HG03066 (cell line): ENCODE results near the gene PLPPR2.
"Not testable (repeated sequence)": the region's sequence is repeated elsewhere in the genome, so short reads cannot be mapped to it uniquely, and the experiment has no call there.

Experiments
- ATAC-seq: cut with Tn5 transposase; IDR thresholded peaks from one replicate; pipeline ENCODE4 v1.9.1; 2021; ENCODE audit warnings: low read depth; ENCODE audit not compliant: unreplicated experiment

PLPPR2 gene

DNA sequence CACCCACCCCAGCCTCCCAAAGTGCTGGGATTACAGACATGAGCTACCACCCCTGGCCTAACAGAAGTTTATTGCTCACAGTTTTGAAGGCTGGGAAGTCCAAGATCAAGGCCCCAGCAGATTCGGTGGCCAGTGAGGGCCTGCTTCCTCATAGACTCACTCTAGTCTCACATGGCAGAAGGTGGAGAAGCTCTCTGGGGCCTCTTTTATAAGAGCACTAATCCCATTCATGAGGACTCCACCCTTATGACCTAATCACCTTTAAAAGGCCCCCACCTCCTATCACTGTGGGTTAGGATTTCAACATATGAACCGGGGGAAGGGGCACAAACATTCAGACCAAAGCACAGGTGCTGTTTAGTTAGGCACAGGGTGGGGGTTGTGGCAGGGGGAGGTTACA is 12.3 kb downstream of the PLPPR2 start:
- no peak for ATAC-seq

DNA sequence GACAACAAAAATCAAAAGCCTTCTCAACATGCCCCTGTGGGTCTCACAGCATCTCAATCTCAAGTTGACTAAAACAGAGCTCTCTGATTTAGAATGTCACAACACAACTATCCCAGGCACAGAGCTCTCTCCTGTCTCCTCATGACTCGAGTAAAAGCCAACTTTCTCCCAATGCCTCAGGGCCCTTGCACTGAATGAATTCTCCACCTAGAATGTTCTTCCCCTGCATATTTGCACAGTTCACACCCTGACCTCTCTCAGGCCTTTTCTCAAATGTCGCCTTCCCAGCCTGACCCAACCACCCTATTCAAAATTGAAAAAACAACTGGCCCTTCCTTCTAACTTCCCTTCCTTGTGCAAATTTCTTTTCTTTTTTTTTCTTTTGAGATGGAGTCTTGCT is 15.5 kb downstream of the PLPPR2 start:
- ATAC-seq, result no peak

DNA sequence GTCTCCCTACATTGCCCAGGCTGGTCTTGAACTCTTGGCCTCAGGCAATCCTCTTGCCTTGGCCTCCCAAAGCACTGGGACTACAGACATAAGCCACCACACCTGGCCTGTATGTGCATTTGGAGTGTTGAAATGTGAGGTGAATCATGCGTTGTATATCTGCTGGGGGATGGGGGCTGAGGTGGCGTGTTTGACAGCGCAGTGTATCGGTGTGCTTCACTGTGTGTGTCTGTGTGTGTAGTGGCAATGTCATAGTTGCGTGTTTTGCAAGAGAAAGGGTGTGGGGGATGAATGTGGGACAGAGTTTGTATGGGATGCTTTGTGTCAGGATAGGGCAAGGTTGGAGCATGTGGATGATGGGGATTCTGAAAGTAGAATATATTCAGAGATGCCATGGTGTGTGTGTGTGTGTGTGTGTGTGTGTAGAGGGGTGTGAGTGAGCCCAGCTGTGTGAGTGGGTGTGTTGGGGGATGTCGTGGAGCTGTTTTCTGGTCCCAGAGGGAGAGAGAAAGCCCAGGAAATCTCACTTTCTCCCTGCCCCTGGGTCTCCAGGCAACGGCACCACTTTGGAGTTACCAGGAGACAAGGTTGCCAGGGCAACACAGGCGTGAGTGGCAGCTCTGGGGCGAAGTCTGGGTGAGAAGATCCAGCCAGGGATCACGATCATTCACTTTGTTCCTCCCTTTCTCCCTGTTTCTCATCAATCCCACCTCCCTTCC is 18.1 kb downstream of the PLPPR2 start:
- no peak for ATAC-seq

DNA sequence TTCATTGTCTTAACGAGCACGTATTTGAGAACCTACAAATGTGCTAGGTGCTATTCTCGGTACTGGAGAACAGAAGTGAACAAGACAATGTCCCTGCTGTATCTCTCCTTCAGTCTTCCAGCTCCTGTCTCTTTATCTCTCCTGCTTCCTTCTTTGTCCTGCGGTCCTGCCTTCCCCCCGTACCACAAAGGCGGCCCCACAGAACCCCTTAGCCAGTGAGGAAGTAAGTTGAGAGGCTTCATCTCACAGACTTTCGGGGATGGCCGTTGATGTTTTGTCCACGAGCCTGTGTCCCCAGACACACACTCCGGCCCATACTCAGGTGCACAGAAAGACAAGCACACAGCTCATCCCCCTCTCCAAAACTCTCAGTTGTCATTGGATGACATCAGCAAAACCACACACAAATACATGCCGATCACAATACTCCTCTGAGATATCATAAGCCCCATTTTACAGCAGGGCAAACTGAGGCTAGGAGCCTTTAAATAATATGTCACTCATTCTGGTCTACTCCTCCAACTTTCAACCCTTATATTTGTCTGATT is 18.7 kb downstream of the PLPPR2 start:
- no peak for ATAC-seq

DNA sequence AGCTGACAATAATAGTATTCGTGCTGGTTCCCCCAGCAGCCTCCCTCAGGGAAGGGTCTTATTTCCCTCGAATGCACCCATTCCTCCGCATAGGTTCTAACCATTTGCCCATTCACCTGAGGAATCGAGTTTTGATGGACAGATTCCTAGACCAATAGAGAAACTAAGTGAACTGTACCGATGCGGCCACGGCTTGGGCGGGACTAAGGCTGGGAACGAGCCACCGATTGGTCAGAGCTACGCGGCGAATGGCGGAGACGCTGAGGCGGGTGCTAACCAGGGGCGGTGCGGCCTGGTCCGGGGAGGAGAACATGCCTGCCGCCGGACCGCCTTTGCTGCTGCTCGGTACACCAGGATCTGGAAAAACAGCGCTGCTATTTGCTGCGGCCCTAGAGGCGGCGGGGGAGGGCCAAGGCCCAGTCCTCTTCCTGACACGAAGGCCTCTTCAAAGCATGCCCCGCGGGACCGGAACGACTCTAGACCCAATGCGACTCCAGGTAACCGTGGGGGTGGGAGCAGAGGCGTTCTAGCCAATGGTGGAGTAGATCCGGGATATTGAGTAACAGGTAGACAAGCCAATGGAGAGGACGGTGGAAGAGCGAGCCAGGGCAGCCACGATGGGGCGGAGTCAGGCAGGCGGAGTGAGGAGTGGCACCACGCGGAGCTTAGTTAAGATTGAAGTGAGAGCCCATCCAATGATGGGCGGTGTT is 19.4 kb downstream of the PLPPR2 start, which contains the start of gene SWSAP1:
Gene SWSAP1 (plus strand): TSS at position 234 of the 710 bp plus-strand sequence. CDS start 15 bp downstream, at position 249.
- ATAC-seq, result peak; percentile 93

DNA sequence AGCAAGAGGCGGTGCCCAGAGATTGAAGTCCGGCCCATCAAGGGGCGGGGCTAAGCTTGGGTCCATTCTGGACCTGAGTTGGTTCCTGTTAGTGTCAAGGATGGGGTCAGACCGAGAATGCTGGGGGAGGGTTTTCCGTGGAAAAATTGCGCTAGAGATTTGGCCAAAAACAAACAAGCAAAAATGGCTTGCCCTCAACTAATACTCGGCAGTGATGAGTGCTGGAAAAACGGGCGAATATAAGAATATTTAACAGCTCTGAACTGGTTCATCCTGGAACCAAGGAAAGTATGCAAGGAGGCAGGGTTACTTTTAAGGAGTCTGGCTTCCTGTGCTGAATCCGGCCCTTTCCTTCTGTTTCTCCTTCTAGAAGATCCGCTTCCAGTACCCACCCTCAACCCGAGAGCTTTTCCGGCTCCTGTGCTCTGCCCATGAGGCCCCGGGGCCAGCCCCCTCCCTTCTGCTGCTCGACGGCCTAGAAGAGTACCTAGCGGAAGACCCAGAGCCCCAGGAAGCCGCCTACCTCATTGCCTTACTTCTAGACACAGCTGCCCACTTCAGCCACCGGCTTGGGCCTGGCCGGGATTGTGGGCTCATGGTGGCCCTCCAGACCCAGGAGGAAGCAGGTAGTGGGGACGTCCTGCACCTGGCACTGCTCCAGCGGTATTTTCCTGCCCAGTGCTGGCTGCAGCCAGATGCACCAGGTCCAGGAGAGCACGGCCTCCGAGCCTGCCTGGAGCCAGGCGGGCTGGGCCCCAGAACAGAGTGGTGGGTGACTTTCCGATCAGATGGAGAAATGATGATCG is 20.1 kb downstream of the PLPPR2 start:
- ATAC-seq, result no peak

DNA sequence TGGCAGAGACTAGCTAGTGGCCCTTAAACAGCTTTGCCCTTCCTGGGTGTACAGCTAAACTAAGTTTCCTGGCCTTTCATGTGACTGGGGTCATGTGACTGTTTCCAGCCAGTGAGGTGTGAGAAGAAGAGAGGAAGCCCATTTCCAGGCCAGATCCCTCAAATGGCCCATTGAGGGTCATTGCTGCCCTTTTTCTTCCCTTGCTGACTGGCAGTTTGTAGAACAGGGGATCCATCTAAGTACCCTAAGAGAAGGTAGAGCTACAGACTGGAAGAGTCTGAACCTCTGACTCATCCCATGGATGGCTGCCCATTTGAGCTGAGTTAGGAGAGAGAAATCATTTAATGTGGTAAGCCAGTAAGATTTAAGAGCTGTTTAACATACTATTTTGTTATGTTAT is 22.0 kb downstream of the PLPPR2 start:
- no peak for ATAC-seq

DNA sequence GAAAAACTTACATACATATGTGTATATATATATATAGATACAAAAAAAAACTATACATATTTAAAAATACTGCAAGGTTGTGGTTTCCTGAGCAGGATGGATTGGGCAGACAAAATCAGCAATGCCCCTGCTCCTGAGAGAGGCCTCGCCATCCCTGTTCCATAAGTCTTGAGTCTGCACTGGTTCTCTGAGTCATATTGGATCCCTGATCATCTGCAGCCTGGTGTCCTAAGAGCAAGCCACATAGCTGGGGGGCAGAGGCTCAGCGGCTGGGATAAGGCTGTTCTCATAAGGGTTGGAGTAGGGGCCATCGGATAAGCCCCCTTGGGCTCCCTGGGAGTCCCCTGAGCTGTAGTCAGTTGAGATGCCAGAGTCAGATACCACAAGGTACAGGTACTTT is 22.5 kb downstream of the PLPPR2 start:
- ATAC-seq, result no peak

DNA sequence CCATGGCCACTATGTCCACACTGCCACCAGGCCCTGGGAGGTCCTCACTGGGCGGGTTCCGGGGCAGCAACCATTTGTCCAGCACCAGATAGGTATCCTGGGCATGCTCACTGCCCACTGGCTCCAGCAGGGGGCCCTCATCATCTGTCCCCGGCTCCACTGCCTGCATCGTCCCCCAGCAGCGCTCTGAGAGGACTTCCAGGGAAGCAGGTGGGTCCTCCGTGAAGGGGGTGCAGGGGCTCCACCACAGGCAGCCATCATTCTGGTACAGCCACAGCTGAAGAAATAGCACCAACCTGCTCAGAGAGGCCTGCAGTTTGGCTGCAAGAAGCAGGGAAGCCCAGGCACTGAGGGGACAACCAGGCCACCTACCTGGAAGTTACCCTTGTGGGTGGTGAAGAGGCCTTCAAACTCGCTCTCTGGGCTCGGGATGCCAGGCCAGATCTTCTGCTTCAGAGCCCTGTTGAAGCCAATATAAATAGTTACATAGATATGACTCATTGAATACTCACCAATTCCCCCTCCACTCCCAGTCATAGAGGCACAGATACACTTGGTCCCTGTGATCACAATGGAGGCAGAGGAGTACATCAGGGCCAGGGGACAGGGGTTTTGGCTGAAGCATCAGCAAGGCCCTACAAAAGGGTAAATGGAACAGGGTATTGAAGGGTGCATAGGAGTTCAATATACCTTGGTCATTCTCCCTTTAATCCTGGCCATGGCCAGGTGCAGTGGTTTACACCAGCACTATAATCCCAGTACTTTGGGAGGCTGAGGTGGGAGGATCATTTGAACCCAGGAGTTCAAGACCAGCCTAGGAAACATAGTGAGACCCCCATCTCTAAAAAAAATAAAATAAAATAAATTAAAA is 23.3 kb downstream of the PLPPR2 start:
- ATAC-seq, result no peak

DNA sequence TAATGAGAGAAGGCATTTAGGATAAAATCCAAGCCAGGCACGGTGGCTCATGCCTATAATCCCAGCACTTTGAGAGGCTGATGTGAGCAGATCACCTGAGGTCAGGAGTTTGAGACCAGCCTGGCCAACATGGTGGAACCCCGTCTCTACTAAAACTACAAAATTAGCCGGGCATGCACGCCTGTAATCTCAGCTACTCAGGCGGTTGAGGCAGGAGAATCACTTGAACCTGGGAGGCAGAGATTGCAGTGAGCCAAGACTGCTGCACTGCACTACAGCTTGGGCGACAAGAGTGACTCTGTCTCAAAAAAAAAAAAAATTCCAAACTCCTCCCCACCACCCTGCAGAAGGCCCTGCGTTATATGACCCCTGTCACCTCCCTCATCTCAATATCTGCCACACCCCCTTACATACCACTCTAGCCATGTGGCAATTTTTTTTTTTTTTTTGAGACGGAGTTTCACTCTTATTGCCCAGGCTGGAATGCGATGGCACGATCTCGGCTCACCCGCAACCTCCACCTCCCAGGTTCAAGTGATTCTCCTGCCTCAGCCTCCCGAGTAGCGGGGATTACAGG is 24.1 kb downstream of the PLPPR2 start:
- ATAC-seq, result not testable (repeated sequence)

DNA sequence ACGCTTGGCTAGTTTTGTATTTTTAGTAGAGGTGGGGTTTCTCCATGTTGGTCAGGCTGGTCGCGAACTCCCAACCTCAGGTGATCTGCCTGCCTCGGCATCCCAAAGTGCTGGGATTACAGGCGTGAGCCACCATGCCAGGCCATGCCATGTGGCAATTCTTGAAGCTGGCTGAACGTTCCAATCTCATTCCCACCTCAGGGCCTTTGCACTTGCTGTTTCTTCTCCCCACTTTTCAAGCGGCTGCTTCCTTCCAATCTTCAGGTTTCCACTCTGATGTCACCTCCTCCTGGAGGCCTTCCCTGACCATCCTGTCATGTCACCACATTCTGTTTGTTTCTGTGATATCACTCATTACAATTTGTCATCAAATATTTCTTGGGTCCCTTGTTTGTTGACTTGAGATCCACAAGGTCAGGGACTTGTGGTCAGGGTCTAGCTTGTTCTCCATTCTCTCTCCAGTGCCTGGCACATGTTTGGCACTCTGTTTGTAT is 24.7 kb downstream of the PLPPR2 start:
- no peak for ATAC-seq

DNA sequence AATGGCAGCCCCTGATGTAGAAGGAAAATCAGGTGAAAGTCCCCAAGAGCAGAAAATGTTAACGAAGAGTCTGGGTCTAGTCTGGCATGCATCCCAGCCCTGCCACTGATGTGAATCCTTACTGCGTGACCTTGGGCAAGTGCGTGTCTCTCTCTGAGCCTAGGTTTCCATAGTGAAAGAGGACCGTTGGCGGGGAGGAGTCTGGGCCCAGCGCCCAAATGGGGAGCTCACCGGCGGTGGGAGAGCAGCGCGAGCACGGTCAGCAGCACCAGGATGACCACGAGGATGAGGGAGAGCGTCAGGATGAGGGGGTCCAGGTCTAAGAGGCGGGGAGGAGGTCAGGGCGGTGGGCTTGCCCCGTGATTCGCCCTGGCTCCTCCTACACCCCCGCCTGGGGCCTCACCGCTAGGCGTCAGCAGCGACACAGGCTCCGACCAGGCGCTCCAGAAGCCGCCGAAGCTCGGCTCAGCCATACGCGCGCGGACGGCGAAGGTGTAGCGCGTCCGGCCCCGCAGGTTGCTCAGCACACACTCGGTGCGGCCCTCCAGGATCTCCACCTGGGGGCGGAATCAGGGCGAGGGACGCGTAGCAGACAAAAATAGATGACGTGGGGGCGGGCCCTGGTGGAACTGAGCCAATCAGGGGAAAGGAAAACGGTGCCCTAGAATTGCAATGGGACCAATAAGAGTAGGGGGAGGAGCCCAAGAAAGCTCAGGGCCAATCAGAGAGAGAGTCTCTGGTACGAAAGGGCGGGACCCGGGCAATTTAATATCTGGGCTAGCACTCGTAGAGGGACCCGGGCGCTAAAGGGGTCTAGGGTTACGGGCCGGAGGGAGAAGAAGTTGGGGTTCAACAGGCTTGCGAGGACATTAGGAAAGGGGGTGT is 25.7 kb downstream of the PLPPR2 start:
- peak; percentile 80 for ATAC-seq

DNA sequence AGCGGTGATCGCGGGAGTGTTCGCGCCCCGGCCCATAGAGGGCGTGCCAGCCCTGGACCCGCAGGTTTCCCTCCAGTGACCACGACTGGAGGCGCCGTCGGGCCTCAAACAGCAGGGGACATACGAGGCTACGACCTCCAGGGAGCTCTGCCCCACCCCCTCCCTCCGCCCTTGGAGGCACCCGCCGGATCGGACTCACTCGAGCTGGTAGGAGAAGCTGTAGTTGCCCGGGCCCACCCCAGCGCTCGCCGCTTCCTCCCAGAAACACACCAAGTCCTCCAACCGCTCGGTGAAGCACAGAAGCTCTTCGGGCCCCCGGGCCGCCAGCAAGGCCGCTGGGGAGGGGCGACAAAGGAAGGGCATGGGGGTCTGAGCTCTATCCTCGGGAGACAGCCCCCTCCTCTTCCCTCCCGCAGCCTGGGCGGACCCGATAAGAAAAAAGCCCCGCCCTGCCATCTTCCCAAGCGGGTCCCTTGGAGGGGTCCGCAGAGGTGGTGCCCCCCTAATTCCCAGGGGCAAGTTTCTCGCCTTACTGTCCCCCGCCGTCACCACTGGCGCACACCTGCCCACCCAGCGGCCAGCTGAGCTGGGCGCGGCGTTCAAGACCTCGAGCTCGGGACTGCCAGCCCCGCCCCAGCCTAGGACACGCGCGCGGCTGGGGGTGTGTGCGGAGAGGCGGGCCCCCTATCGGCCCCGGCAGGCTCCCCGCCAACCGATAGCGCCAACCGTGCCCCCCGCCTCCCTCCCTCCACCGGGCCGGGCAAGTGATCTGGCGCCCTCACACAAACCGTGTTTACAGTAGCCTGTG is 27.9 kb downstream of the PLPPR2 start:
- ATAC-seq, result no peak

DNA sequence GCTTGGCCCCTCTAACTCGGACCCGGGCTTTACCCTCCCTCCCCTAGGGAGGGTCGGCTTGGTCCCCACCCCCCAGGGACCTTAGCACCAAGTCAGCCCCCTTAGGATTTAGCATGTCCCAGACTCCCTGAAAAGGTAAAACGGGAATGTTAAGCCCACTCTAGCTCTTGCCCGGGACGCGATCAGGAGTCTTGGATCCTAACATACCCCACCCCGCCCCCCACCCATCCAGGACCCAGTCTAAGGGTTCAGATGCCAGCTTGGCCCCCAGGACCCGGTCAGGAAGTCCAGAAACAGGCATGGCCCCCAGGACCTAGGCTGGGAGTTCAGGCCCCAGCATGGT is 28.4 kb downstream of the PLPPR2 start:
- ATAC-seq, result no peak

DNA sequence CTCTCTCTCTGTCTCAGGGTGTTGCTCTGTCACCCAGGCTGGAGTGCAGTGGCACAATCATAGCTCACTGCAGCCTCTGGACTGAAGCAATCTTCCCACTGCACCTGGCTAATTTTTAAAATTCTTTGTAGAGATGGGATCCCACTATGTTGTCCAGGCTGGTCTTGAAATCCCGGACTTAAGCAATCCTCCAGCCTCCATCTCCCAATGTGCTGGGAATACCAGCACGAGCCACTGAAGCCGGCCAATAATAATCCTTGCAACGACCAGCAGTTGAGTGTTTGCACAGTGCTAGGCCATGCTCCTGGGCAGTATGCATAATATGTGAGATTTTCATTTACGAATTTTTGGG is 29.5 kb downstream of the PLPPR2 start:
- ATAC-seq, result no peak

DNA sequence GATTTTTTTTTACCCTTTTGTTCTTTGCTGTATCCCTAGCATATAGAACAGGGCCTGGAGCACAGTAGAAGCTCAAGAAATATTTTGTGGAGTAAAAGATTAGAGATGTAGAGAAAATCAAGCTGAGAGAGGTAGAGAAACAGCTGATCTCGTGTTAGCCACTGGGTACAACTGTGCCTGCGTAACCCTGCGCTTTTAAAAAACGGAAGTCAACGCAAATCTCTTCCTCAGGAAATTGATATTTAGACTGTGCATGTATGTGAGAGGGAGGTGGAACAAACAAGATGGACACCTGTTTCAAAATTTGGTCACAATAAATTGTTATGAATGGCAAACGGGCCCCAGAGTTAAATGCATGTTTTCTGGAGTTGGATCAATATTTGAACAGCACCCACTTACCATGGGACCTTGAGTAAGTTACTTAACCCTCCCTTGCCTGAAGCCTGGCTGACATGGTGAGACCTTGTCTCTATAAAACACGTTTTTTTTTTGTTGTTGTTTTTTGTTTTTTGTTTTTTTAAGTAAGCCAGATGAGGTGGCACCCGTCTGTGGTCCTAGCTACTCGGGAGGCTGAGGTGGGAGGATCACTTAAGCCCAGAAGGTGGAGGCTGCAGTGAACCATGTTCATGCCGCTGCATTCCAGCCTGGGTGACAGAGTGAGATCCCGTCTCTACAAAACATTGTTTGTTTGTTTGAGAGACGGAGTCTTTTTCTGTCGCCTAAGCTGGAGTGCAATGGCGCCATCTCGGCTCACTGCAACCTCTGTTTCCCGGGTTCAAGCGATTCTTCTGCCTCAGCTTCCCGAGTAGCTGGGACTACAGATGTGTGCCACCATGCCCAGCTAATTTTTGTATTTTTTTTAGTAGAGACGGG is 32.2 kb downstream of the PLPPR2 start:
- ATAC-seq, result no peak

DNA sequence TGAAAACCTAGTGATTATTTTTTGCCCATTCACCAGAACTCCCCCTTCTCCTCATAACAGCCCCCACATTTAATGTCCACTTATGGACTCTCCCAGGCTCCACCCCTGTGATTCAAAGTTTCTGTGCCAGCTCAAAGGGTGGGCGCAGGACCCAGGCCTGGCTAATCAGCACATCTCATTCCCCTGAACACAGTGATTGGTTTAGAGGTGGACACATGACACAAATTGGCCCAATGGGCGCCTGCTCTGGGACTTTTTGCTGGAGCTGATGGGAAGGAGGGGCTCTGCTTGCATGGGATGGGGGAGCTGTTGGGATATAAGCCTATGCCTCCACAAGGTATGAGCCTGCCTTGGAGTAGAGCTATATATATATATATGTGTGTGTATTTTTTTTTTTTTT is 35.1 kb downstream of the PLPPR2 start:
- no peak for ATAC-seq
